ENCODE data around the gene GNA12.

GRCh38 chr7:2880874-2881533 is 36.9 kb upstream of the GNA12 start:
- TF ChIP-seq GATA2 (IDR thresholded peaks at IDR 0.05; ENCODE audit: low read depth, low read length) (no peak), GATA3 (IDR thresholded peaks at IDR 0.05; ENCODE audit: low read depth, low read length) (no peak)

Measured in SH-SY5Y (cell line).